GM13977 (cell line): Measurements from ENCODE around the gene MRPS27.
A peak's percentile ranks its signal among the peaks of the same experiment; 100 is the strongest.

Source experiments
- DNase-seq: peaks from one replicate; pipeline ENCODE4 v3.0.0; 2012; ENCODE audit warnings: low spot score
- CTCF ChIP-seq: IDR thresholded peaks from 2 replicates; pipeline ENCODE4 v1.5.1; 2012; ENCODE audit warnings: mild to moderate bottlenecking, control low read depth; ENCODE audit not compliant: insufficient read depth; ENCODE audit errors: extremely low read depth, missing control alignments
- in situ Hi-C: fragments of 300-500 bp; cut with MboI; formaldehyde crosslinking; loops from one replicate; pipeline ENCODE4 v1.12.0; 2022; ENCODE audit warnings: low sequenced_read_pairs, low pct_unique_long_range_greater_than_20kb, mixed read lengths, inconsistent platforms; ENCODE audit not compliant: unreplicated experiment

MRPS27 gene

GRCh38 chr5:72314571-72315172 is 5.4 kb downstream of the MRPS27 start:
- no peak for TF ChIP-seq CTCF
- DNase-seq: no peak
- in situ Hi-C loops: loop anchor here (25.0 kb wide), 1 partner anchor 527 kb away; no protein-coding TSS in a partner anchor

GRCh38 chr5:72313141-72313540 is 6.9 kb downstream of the MRPS27 start:
- in situ Hi-C loops: loop anchor here (25.0 kb wide), 1 partner anchor 526 kb away; no protein-coding TSS in a partner anchor
- TF ChIP-seq CTCF: no peak
- no peak for DNase-seq

DNA sequence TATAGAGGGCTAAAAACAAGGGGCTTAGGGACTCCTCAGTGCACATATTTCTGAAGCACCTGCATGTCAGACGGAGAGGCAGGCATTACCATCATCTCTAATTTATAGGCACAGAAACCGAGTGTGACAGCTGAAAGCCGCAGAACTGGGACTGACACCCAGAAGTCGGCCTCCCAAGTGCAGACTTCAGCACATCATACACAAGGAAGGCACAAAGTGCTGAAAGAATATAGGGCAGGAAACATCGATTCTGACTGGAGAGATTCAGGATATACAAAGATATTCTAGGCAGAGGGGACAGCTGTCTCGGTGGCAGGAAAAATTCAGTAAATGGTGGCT is 11.2 kb downstream of the MRPS27 start:
- DNase-seq: no peak
- in situ Hi-C loops: loop anchor here (10.0 to 25.0 kb wide), 2 partner anchors 174 to 522 kb away; no protein-coding TSS in a partner anchor
- no peak for TF ChIP-seq CTCF

DNA sequence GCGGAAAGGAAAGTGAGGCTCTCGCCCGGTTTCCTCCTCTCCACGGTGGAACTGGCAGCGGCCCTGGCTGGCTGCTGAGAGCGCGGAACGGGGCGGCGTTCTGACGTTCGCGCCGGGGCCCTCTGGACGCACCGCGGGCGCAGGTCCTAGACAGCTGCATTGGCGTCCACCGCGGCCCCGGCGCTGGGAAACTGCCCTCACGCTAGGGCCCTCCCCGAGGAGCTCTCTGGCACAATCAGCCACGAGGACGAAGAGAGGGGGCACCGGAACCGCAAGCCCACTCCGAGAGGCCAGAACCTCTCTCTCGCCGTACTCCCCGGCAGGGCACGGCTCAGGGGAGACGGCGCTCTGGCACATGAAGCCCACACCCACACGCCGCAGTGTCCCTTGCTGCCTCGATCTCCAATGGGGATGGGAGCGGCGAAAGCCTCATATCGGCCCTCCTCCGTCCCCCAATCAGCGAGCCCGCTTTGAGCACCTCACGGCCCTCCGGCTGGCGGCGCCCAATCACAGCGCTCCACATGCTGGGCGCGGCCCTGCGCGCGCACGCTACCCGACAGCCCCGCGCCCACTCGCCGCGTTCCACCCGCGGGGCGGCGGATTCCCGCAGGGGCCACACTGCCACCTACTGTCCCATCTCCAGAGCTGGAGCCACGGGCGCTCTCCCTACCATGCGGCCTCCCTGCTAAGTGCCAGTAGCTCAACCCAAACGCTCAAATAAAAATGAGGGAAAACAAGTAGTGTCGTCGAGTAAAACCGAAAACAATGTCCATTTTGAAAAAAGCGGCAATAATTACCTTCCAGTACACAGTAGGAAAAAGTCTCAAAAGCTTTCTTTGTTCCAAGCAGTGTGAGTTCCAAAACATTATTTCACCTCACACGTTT is 11.8 kb downstream of the MRPS27 start:
- peak; percentile 97 for DNase-seq
- peak; percentile 93 for TF ChIP-seq CTCF
- in situ Hi-C loops: loop anchor here (10.0 to 25.0 kb wide), 2 partner anchors 173 to 521 kb away; no protein-coding TSS in a partner anchor

GRCh38 chr5:72307573-72307967 is 12.5 kb downstream of the MRPS27 start:
- DNase-seq: no peak
- TF ChIP-seq CTCF: no peak
- in situ Hi-C loops: loop anchor here (10.0 to 25.0 kb wide), 2 partner anchors 173 to 520 kb away; no protein-coding TSS in a partner anchor

GRCh38 chr5:72305194-72306142 is 14.6 kb downstream of the MRPS27 start:
- in situ Hi-C loops: loop anchor here (10.0 to 25.0 kb wide), 2 partner anchors 171 to 518 kb away; no protein-coding TSS in a partner anchor

More at GRCh38 chr5:72305194-72306142, 14.6 kb downstream of the MRPS27 start:
- DNase-seq: peak; percentile 40
- no peak for TF ChIP-seq CTCF
